Measurements from ENCODE around the gene CHMP1B. TPM values are rescaled to one million over a fixed set of nuclear protein-coding genes. Genes with fewer than 3 reads are reported as not detected.

Gene CHMP1B
- total RNA-seq, 1 donor, result 63.7 TPM

DNA sequence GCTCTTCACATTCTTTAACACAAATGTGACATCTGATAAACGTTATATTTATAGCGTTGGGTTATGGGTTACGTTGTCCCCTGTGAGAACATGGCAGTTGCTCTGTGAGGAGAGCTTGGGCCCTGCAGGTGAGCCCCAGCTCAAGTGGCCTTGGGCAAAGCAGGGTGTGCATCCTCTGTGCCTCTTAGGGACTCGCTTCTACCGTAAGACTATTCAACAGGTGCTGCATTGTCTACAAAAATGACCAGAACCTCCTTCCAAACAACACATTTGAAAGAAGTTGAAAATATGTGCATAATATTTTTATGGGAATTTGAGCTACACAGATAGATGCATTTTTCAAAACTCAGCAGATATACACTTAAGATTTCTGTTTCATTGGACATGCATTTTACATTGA lies 16.4 kb upstream of the CHMP1B start:
- Histone ChIP-seq H3K36me3 (ENCODE audit: insufficient read depth, low read length) (no peaks in the 10 kb centered on the region), H3K27me3 (ENCODE audit: insufficient read depth, low read length) (no peaks in the 10 kb centered on the region), H3K27ac (ENCODE audit: low read depth, low read length) (no peak overlapping the region), H3K4me3 (ENCODE audit: insufficient read depth, low read length) (no peak overlapping the region), H2AFZ (ENCODE audit: low read length) (no peak overlapping the region), H3K4me1 (ENCODE audit: insufficient read depth, low read length) (no peaks in the 10 kb centered on the region), H3K9me3 (ENCODE audit: low read depth, low read length) (no peaks in the 10 kb centered on the region), H3K4me2 (ENCODE audit: insufficient read depth, low read length) (no peak overlapping the region), H4K20me1 (ENCODE audit: insufficient read depth, low read length) (no peaks in the 10 kb centered on the region), H3K79me2 (ENCODE audit: insufficient read depth, low read length) (no peaks in the 10 kb centered on the region)
- DNase-seq (ENCODE audit: insufficient read length, low spot score, missing footprints), result no peak
- TF ChIP-seq, protein P1, sequence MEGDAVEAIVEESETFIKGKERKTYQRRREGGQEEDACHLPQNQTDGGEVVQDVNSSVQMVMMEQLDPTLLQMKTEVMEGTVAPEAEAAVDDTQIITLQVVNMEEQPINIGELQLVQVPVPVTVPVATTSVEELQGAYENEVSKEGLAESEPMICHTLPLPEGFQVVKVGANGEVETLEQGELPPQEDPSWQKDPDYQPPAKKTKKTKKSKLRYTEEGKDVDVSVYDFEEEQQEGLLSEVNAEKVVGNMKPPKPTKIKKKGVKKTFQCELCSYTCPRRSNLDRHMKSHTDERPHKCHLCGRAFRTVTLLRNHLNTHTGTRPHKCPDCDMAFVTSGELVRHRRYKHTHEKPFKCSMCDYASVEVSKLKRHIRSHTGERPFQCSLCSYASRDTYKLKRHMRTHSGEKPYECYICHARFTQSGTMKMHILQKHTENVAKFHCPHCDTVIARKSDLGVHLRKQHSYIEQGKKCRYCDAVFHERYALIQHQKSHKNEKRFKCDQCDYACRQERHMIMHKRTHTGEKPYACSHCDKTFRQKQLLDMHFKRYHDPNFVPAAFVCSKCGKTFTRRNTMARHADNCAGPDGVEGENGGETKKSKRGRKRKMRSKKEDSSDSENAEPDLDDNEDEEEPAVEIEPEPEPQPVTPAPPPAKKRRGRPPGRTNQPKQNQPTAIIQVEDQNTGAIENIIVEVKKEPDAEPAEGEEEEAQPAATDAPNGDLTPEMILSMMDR (IDR thresholded peaks at IDR 0.05; ENCODE audit: extremely low read depth, low read depth, low read length), result no peak

GRCh38 chr18:11839556-11839955 lies 11.7 kb upstream of the CHMP1B start:
- no peak overlapping the region for H3K27ac ChIP-seq (ENCODE audit: low read depth, low read length)
- H3K36me3 ChIP-seq (ENCODE audit: insufficient read depth, low read length), result no peaks in the 10 kb centered on the region
- no peaks in the 10 kb centered on the region for H4K20me1 ChIP-seq (ENCODE audit: insufficient read depth, low read length)
- H3K4me3 ChIP-seq (ENCODE audit: insufficient read depth, low read length), result no peak overlapping the region
- H3K27me3 ChIP-seq (ENCODE audit: insufficient read depth, low read length), result no peaks in the 10 kb centered on the region
- no peaks in the 10 kb centered on the region for H3K79me2 ChIP-seq (ENCODE audit: insufficient read depth, low read length)
- DNase-seq (ENCODE audit: insufficient read length, low spot score, missing footprints), result no peak
- no peak overlapping the region for H3K4me2 ChIP-seq (ENCODE audit: insufficient read depth, low read length)
- TF ChIP-seq, protein P1 (IDR thresholded peaks at IDR 0.05; ENCODE audit: extremely low read depth, low read depth, low read length), result no peak
- H3K4me1 ChIP-seq (ENCODE audit: insufficient read depth, low read length), result no peaks in the 10 kb centered on the region
- H2AFZ ChIP-seq (ENCODE audit: low read length), result no peak overlapping the region
- no peaks in the 10 kb centered on the region for H3K9me3 ChIP-seq (ENCODE audit: low read depth, low read length)

DNA sequence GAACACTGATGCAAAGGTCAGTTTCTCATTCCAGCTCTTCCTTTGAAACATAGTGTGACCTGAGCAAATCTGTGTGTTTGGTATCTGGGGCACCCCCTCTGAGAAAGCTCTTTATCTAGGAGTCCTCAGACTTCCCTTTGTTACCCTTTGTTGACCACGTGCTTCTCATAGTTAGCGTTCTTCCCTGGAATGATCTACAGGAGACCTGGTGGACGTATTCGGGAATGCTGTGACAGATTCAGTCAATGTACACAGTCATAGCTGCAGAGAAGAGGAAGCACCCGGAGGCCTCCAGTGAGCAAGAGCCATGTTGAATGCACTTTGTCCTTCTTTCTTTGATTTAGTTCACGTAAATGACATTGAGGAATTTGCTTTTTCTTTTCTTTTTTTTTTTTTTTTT lies 10.7 kb upstream of the CHMP1B start:
- no peaks in the 10 kb centered on the region for H3K9me3 ChIP-seq (ENCODE audit: low read depth, low read length)
- no peaks in the 10 kb centered on the region for H3K27me3 ChIP-seq (ENCODE audit: insufficient read depth, low read length)
- H2AFZ ChIP-seq (ENCODE audit: low read length), result no peak overlapping the region

GRCh38 chr18:11842562-11842961 lies 8.7 kb upstream of the CHMP1B start:
- TF ChIP-seq, protein P1 (IDR thresholded peaks at IDR 0.05; ENCODE audit: extremely low read depth, low read depth, low read length), result no peak
- no peak overlapping the region for H3K27ac ChIP-seq (ENCODE audit: low read depth, low read length)

More for the DNA sequence above, 10.7 kb upstream of the CHMP1B start:
- Histone ChIP-seq H3K27ac (ENCODE audit: low read depth, low read length) (no peak overlapping the region), H3K4me1 (ENCODE audit: insufficient read depth, low read length) (no peaks in the 10 kb centered on the region), H3K4me3 (ENCODE audit: insufficient read depth, low read length) (no peak overlapping the region), H3K36me3 (ENCODE audit: insufficient read depth, low read length) (no peaks in the 10 kb centered on the region), H4K20me1 (ENCODE audit: insufficient read depth, low read length) (no peaks in the 10 kb centered on the region), H3K4me2 (ENCODE audit: insufficient read depth, low read length) (no peak overlapping the region), H3K79me2 (ENCODE audit: insufficient read depth, low read length) (no peaks in the 10 kb centered on the region)
- TF ChIP-seq, protein P1 (IDR thresholded peaks at IDR 0.05; ENCODE audit: extremely low read depth, low read depth, low read length), result no peak
- DNase-seq (ENCODE audit: insufficient read length, low spot score, missing footprints), result no peak

More at GRCh38 chr18:11842562-11842961, 8.7 kb upstream of the CHMP1B start:
- Histone ChIP-seq H3K4me2 (ENCODE audit: insufficient read depth, low read length) (no peak overlapping the region), H3K79me2 (ENCODE audit: insufficient read depth, low read length) (no peaks in the 10 kb centered on the region), H3K27me3 (ENCODE audit: insufficient read depth, low read length) (no peaks in the 10 kb centered on the region), H2AFZ (ENCODE audit: low read length) (no peak overlapping the region), H3K4me1 (ENCODE audit: insufficient read depth, low read length) (no peaks in the 10 kb centered on the region), H4K20me1 (ENCODE audit: insufficient read depth, low read length) (no peaks in the 10 kb centered on the region), H3K9me3 (ENCODE audit: low read depth, low read length) (no peaks in the 10 kb centered on the region), H3K36me3 (ENCODE audit: insufficient read depth, low read length) (no peaks in the 10 kb centered on the region), H3K4me3 (ENCODE audit: insufficient read depth, low read length) (no peak overlapping the region)
- no peak for DNase-seq (ENCODE audit: insufficient read length, low spot score, missing footprints)
